IMR-90 (cell line): ENCODE data around the gene METTL1. TPM values are rescaled to one million over a fixed set of nuclear protein-coding genes. Genes with fewer than 3 reads are reported as not detected.

Experiments used
- ATAC-seq: fragments of 200-7000 bp; cut with Tn5 transposase; 2 replicates; pipeline ENCODE4 v1.9.1; 2020; ENCODE audit warnings: low read depth, mild to moderate bottlenecking, moderate library complexity
- BruUV-seq: library from RNA; stranded (reverse); fragments of 400-500 nt; replicated peaks from 2 replicates; lab custom pipeline; 2021; lab: Mats Ljungman, UMichigan
- CTCF ChIA-PET: fragments of 300-600 bp; formaldehyde crosslinking; extraction: SDS; loops from one replicate; lab custom pipeline; 2021; ENCODE audit warnings: antibody characterized with exemption; lab: Yijun Ruan, JAX
- POLR2A ChIA-PET: fragments of 300-600 bp; sonication (Branson Sonifier 250); formaldehyde crosslinking; loops from one replicate; lab custom pipeline; 2022; ENCODE audit warnings: antibody characterized with exemption; ENCODE audit not compliant: unreplicated experiment; lab: Charles Lee
- DNase-seq: peaks from one replicate; pipeline ENCODE4 v3.0.0; 2013
- H2AFZ ChIP-seq: replicated peaks from 2 replicates; pipeline ENCODE3; 2013; ENCODE audit warnings: low read length, mild to moderate bottlenecking; ENCODE audit not compliant: poor library complexity
- H2AK5ac ChIP-seq: 2 replicates; pipeline ENCODE4 v1.6.1; 2013; ENCODE audit warnings: low read depth, low read length, inconsistent platforms
- H2AK9ac ChIP-seq: replicated peaks from 2 replicates; pipeline ENCODE3; 2013; ENCODE audit warnings: mild to moderate bottlenecking, low read depth, low read length, moderate library complexity; ENCODE audit not compliant: poor library complexity
- H2BK120ac ChIP-seq: 2 replicates; pipeline ENCODE4 v1.6.1; 2013; ENCODE audit warnings: low read depth, low read length, inconsistent platforms
- H2BK15ac ChIP-seq: 3 replicates; pipeline ENCODE4 v1.6.1; 2013; ENCODE audit warnings: low read depth, low read length, inconsistent platforms
- H2BK20ac ChIP-seq: 2 replicates; pipeline ENCODE4 v1.6.1; 2013; ENCODE audit warnings: low read depth, mild to moderate bottlenecking, inconsistent platforms, low read length, moderate library complexity
- H2BK5ac ChIP-seq: 2 replicates; pipeline ENCODE4 v1.6.1; 2013; ENCODE audit warnings: mild to moderate bottlenecking, low read depth, low read length, inconsistent platforms; ENCODE audit not compliant: poor library complexity, severe bottlenecking
- H3K14ac ChIP-seq: replicated peaks from 2 replicates; pipeline ENCODE4 v1.6.1; 2013; ENCODE audit warnings: low read depth, low read length, inconsistent platforms
- H3K18ac ChIP-seq: 2 replicates; pipeline ENCODE4 v1.6.1; 2013; ENCODE audit warnings: low read depth, low read length, control low read depth
- H3K23ac ChIP-seq: 2 replicates; pipeline ENCODE4 v1.6.1; 2013; ENCODE audit warnings: low read depth, low read length, inconsistent platforms
- H3K27ac ChIP-seq: 2 replicates; pipeline ENCODE4 v1.5.1; 2013; ENCODE audit warnings: mild to moderate bottlenecking, control low read depth, low read length; ENCODE audit not compliant: insufficient read depth
- H3K27me3 ChIP-seq: 2 replicates; pipeline ENCODE4 v1.6.1; 2013; ENCODE audit warnings: low read length; ENCODE audit not compliant: control insufficient read depth, insufficient read depth
- H3K36me3 ChIP-seq: 2 replicates; pipeline ENCODE4 v1.6.1; 2013; ENCODE audit warnings: low read length, mixed read lengths; ENCODE audit not compliant: control insufficient read depth, insufficient read depth
- H3K4ac ChIP-seq: 2 replicates; pipeline ENCODE4 v1.6.1; 2013; ENCODE audit warnings: low read depth, low read length, inconsistent platforms
- H3K4me1 ChIP-seq: 2 replicates; pipeline ENCODE4 v1.6.1; 2013; ENCODE audit warnings: low read length, mixed read lengths; ENCODE audit not compliant: control insufficient read depth, insufficient read depth
- H3K4me2 ChIP-seq: 2 replicates; pipeline ENCODE4 v1.6.1; 2013; ENCODE audit warnings: low read depth, mild to moderate bottlenecking, control low read depth, low read length, moderate library complexity
- H3K4me3 ChIP-seq: 2 replicates; pipeline ENCODE4 v1.5.1; 2013; ENCODE audit warnings: low read depth, mild to moderate bottlenecking, control low read depth, low read length, moderate library complexity; ENCODE audit not compliant: insufficient read depth
- H3K56ac ChIP-seq: 2 replicates; pipeline ENCODE4 v1.6.1; 2013; ENCODE audit warnings: low read length, inconsistent platforms; ENCODE audit not compliant: insufficient read depth; ENCODE audit errors: extremely low read depth
- H3K79me1 ChIP-seq, 2 experiments: 2 replicates each; pipeline ENCODE4 v1.6.1; 2013; ENCODE audit warnings: low read length in 2 of 2, inconsistent platforms in 1 of 2, low read depth in 1 of 2
- H3K9ac ChIP-seq: 2 replicates; pipeline ENCODE4 v1.6.1; 2013; ENCODE audit warnings: low read depth, low read length, control low read depth
- H3K9me1 ChIP-seq: 2 replicates; pipeline ENCODE4 v1.6.1; 2013; ENCODE audit warnings: low read length, inconsistent platforms; ENCODE audit not compliant: insufficient read depth
- H3K9me3 ChIP-seq: 2 replicates; pipeline ENCODE4 v1.6.1; 2013; ENCODE audit warnings: low read length; ENCODE audit not compliant: control insufficient read depth, insufficient read depth
- H4K20me1 ChIP-seq: 2 replicates; pipeline ENCODE4 v1.6.1; 2013; ENCODE audit warnings: low read length, inconsistent platforms; ENCODE audit not compliant: insufficient read depth
- H4K5ac ChIP-seq: 2 replicates; pipeline ENCODE4 v1.6.1; 2013; ENCODE audit warnings: mild to moderate bottlenecking, low read depth, low read length, control low read depth
- H4K8ac ChIP-seq, 2 experiments: 2 replicates each; pipeline ENCODE4 v1.6.1; 2013; ENCODE audit warnings: low read depth in 2 of 2, low read length in 2 of 2, control low read depth in 1 of 2, inconsistent platforms in 1 of 2
- H4K91ac ChIP-seq: 2 replicates; pipeline ENCODE4 v1.6.1; 2013; ENCODE audit warnings: low read depth, low read length, inconsistent platforms; ENCODE audit not compliant: insufficient read depth
- CEBPB ChIP-seq: IDR thresholded peaks from 2 replicates; pipeline ENCODE4 v1.6.1; 2012; ENCODE audit warnings: low read depth, low read length, improper control_type of control experiment
- FOS ChIP-seq: fragments of 150-350 bp; IDR thresholded peaks from 2 replicates; pipeline ENCODE4 v1.6.1; 2016; ENCODE audit warnings: low read depth, low read length
- MAZ ChIP-seq: IDR thresholded peaks from 2 replicates; pipeline ENCODE4 v1.6.1; 2012; ENCODE audit warnings: low read depth, mild to moderate bottlenecking, low read length, improper control_type of control experiment, moderate library complexity, borderline replicate concordance
- MXI1 ChIP-seq: IDR thresholded peaks from 2 replicates; pipeline ENCODE4 v1.6.1; 2012; ENCODE audit warnings: low read depth, mild to moderate bottlenecking, low read length, moderate library complexity, borderline replicate concordance
- NFE2L2 ChIP-seq: fragments of 150-350 bp; IDR thresholded peaks from 2 replicates; pipeline ENCODE4 v1.6.1; 2016; ENCODE audit warnings: low read depth, mild to moderate bottlenecking, low read length
- POLR2A ChIP-seq: IDR thresholded peaks from 2 replicates; pipeline ENCODE4 v1.6.1; 2012; ENCODE audit warnings: mild to moderate bottlenecking, low read depth, low read length
- RAD21 ChIP-seq: IDR thresholded peaks from 2 replicates; pipeline ENCODE4 v1.6.1; 2012; ENCODE audit warnings: low read length, improper control_type of control experiment
- RCOR1 ChIP-seq: IDR thresholded peaks from 2 replicates; pipeline ENCODE4 v1.6.1; 2012; ENCODE audit warnings: mild to moderate bottlenecking, low read length, improper control_type of control experiment; ENCODE audit not compliant: insufficient replicate concordance
- WGBS, 2 experiments: methylation state at CpG; one replicate each; pipeline versions ENCODE4 v1.1.5 to v1.1.7; 2013; ENCODE audit warnings: missing lambda C conversion rate in 2 of 2; ENCODE audit not compliant: insufficient read length in 1 of 2; ENCODE audit errors: extremely low coverage in 2 of 2; 5-methylcytosine and 5-hydroxymethylcytosine counted together
- dilution Hi-C: fragments of 300-500 bp; cut with HindIII; formaldehyde crosslinking; loops from one replicate; pipeline ENCODE4 v1.14.3; 2018; ENCODE audit warnings: low sequenced_read_pairs; ENCODE audit not compliant: unreplicated experiment
- in situ Hi-C: fragments of 300-500 bp; cut with MboI; formaldehyde crosslinking; loops from 3 replicates; pipeline ENCODE4 v1.14.3; 2019; ENCODE audit warnings: low sequenced_read_pairs, inconsistent platforms, mixed read lengths
- intact Hi-C: fragments of 100-400 bp; cut with micrococcal nuclease; formaldehyde crosslinking; loops from 2 replicates; pipeline ENCODE4 v1.10.0; 2022
- polyA plus RNA-seq, 3 experiments: library from polyadenylated mRNA; depleted of rRNA; stranded (reverse); fragments of >200 nt; gene quantifications; 2 replicates each; pipeline ENCODE4 v1.2.3, GENCODE V29; 2012; ENCODE audit warnings: low replicate concordance in 1 of 3
- total RNA-seq: library from RNA; depleted of rRNA; stranded (reverse); fragments of >200 nt; gene quantifications from 2 replicates; pipeline ENCODE4 v1.2.3, GENCODE V29; 2012
- TF ChIP-seq, protein P1 (sequence below): fragments of 150-350 bp; IDR thresholded peaks from 2 replicates; pipeline ENCODE4 v1.6.1; 2017; ENCODE audit warnings: mild to moderate bottlenecking, antibody characterized with exemption, low read length, low read depth
- TF ChIP-seq, protein P2 (sequence below): fragments of 150-350 bp; IDR thresholded peaks from 2 replicates; pipeline ENCODE4 v1.6.1; 2016; ENCODE audit warnings: low read depth, mild to moderate bottlenecking, low read length, moderate library complexity, borderline replicate concordance
- TF ChIP-seq, protein P3 (sequence below): conservative IDR thresholded peaks from 2 replicates; pipeline ENCODE4 v1.5.1; 2012; ENCODE audit warnings: mild to moderate bottlenecking, low read depth, low read length, improper control_type of control experiment

The METTL1 gene
- total and polyA plus RNA-seq, 2 of the 4 experiments (the other 2 are of a cell fraction), result 12.4 to 27.5 TPM

DNA sequence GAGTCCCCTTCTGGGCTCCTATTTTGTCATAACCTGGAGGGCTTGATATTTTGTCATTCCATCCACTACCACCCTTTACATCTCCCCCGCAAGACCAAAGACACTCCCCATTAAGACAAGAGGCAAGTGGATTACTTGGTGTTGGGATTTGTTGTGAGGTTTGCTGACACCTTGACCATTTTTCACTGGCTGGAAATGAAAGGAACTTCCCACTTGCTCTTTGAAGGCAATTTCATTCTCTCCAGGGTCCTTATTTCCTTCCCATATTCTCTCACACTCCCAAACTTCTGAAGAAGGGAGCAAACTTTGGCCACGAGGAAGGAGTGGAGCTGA lies 48.3 kb downstream of the METTL1 start:
- POLR2A ChIA-PET, result interaction anchor here (0.6 kb wide), 1 partner anchor 43 kb away, joined by 12 read pairs; no protein-coding TSS in a partner anchor

More for the DNA sequence above, 48.3 kb downstream of the METTL1 start:
- Histone ChIP-seq H3K36me3 (peaks cover 28% of the 10 kb centered on the region), H3K56ac (no peak overlapping the region), H4K8ac (no peak overlapping the region), H3K4ac (no peak overlapping the region), H3K9me3 (no peaks in the 10 kb centered on the region), H3K79me1 (peaks cover 0 to 17% of the 10 kb centered on the region in 2 experiments; a peak in 1 of 4 replicates), H2BK15ac (no peak overlapping the region), H2AK9ac (no peak overlapping the region), H3K27ac (no peak overlapping the region), H3K14ac (no peak overlapping the region), H3K4me2 (no peak overlapping the region), H2BK120ac (no peak overlapping the region), H3K18ac (no peak overlapping the region), H3K4me3 (no peak overlapping the region), H2AK5ac (no peak overlapping the region), H3K4me1 (0 out of 2 replicates have a peak, but pooled peaks cover 4% of the 10 kb centered on the region), H4K20me1 (peaks cover 9% of the 10 kb centered on the region; the same call in 1 of the 2 replicates), H2BK5ac (no peak overlapping the region), H3K9me1 (peaks cover 10% of the 10 kb centered on the region; the same call in 1 of the 2 replicates), H4K91ac (no peak overlapping the region), H3K27me3 (no peaks in the 10 kb centered on the region; the same call in 1 of the 2 replicates), H2AFZ (no peak overlapping the region), H3K9ac (no peak overlapping the region), H4K5ac (no peak overlapping the region), H3K23ac (no peak overlapping the region), H2BK20ac (no peak overlapping the region)
- no peak for DNase-seq
- in situ Hi-C loops, result no loop called here
- intact Hi-C loops, result no loop called here
- no TSS peak for BruUV-seq
- dilution Hi-C loops, result no loop called here
- no CpG with 5 or more reads among the region's 2 CpGs for WGBS, 2 experiments
- CTCF ChIA-PET, result no interaction called here
- ATAC-seq, result no peak
- TF ChIP-seq FOS (no peak), POLR2A (no peak), RCOR1 (no peak), MXI1 (no peak), NFE2L2 (no peak), RAD21 (no peak), MAZ (no peak), CEBPB (no peak)
- TF ChIP-seq, protein P1, sequence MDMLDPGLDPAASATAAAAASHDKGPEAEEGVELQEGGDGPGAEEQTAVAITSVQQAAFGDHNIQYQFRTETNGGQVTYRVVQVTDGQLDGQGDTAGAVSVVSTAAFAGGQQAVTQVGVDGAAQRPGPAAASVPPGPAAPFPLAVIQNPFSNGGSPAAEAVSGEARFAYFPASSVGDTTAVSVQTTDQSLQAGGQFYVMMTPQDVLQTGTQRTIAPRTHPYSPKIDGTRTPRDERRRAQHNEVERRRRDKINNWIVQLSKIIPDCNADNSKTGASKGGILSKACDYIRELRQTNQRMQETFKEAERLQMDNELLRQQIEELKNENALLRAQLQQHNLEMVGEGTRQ, result no peak
- TF ChIP-seq, protein P2, sequence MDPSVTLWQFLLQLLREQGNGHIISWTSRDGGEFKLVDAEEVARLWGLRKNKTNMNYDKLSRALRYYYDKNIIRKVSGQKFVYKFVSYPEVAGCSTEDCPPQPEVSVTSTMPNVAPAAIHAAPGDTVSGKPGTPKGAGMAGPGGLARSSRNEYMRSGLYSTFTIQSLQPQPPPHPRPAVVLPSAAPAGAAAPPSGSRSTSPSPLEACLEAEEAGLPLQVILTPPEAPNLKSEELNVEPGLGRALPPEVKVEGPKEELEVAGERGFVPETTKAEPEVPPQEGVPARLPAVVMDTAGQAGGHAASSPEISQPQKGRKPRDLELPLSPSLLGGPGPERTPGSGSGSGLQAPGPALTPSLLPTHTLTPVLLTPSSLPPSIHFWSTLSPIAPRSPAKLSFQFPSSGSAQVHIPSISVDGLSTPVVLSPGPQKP, result no peak
- TF ChIP-seq, protein P3, sequence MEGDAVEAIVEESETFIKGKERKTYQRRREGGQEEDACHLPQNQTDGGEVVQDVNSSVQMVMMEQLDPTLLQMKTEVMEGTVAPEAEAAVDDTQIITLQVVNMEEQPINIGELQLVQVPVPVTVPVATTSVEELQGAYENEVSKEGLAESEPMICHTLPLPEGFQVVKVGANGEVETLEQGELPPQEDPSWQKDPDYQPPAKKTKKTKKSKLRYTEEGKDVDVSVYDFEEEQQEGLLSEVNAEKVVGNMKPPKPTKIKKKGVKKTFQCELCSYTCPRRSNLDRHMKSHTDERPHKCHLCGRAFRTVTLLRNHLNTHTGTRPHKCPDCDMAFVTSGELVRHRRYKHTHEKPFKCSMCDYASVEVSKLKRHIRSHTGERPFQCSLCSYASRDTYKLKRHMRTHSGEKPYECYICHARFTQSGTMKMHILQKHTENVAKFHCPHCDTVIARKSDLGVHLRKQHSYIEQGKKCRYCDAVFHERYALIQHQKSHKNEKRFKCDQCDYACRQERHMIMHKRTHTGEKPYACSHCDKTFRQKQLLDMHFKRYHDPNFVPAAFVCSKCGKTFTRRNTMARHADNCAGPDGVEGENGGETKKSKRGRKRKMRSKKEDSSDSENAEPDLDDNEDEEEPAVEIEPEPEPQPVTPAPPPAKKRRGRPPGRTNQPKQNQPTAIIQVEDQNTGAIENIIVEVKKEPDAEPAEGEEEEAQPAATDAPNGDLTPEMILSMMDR, result no peak
